ENCODE results near the gene PPDPF.

DNA sequence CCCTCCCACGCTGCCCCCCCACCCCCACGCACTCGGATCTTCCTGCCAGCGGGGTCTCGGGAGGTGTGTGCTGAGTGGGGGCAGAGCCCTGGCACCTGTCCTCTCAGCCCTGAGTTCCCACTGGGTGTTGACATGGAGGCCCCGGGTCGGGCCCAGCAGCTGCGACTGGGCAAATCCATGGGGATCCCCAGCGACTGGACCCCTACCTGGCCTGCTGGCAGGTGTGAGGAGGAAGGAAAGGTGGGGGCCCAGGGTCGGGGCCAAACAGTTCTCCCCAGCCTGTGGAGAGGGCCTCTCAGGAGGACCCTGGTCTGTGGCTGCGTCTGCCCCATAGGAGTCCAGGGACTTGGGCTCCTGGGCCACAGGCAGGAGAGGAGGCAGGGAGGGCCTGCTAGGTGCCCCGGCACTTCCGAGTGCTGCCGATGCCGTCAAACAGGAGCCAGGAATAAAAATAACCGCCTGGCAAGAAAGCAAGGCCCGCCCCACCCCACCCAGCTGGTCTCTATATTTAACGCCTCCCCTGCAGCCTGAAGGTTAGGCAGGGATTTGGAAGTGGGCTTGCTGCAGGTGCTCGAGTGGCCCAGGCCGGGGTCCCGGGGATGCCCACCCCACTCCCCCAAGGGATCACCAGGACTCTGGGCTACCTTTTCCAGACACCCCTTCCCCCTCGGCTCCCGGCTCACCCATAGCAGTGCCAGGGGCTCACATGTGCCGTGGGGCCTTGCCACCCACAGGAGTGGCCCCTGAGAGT lies 20.2 kb upstream of the PPDPF start:
- TF ChIP-seq, protein P1, sequence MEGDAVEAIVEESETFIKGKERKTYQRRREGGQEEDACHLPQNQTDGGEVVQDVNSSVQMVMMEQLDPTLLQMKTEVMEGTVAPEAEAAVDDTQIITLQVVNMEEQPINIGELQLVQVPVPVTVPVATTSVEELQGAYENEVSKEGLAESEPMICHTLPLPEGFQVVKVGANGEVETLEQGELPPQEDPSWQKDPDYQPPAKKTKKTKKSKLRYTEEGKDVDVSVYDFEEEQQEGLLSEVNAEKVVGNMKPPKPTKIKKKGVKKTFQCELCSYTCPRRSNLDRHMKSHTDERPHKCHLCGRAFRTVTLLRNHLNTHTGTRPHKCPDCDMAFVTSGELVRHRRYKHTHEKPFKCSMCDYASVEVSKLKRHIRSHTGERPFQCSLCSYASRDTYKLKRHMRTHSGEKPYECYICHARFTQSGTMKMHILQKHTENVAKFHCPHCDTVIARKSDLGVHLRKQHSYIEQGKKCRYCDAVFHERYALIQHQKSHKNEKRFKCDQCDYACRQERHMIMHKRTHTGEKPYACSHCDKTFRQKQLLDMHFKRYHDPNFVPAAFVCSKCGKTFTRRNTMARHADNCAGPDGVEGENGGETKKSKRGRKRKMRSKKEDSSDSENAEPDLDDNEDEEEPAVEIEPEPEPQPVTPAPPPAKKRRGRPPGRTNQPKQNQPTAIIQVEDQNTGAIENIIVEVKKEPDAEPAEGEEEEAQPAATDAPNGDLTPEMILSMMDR (IDR thresholded peaks at IDR 0.05), result no peak
- no peak for TF ChIP-seq POLR2A (IDR thresholded peaks at IDR 0.05)
